ENCODE results near the gene ETS2. TPM values are rescaled to one million over a fixed set of nuclear protein-coding genes. Genes with fewer than 3 reads are reported as not detected.

ETS2 gene
- total and polyA plus RNA-seq, 2 donors, result 15.0 to 80.0 TPM

DNA sequence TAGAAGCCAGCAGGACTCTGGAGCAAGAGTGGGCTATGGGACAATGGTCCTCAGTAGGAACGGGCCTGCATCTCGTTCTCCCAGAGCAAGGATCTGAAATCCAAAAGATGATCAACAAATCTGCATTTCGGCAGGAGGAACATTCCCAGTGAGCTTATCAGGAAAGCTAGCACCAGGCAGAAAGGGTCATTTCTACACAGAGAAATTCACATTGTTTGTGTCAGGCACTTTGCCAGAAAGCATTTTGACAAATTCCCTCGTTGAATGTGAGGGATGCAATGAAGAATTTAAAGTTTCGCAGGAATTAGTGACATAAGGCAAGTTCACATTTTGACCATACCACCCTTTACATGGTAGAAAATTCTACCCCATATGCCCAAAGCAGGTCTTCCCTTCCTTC is 31.6 kb upstream of the ETS2 start:
- Histone ChIP-seq H3K4me1 (ENCODE audit: control insufficient read depth in 2 of 2, insufficient read depth in 2 of 2, low read length in 2 of 2) (peaks cover 0 to 10% of the 10 kb centered on the region in 2 donors), H3K9me3 (ENCODE audit: control insufficient read depth in 2 of 2, insufficient read depth in 1 of 2, low read length in 1 of 2) (no peaks in the 10 kb centered on the region), H3K27me3 (ENCODE audit: control insufficient read depth in 2 of 2, insufficient read depth in 1 of 2, low read length in 1 of 2) (no peaks in the 10 kb centered on the region), H3K27ac (ENCODE audit: low read depth in 1 of 2, low read length in 1 of 2) (no peak overlapping the region), H3K4me3 (ENCODE audit: low read length in 2 of 2) (no peak overlapping the region), H3K36me3 (ENCODE audit: control insufficient read depth in 2 of 2, insufficient read depth in 2 of 2, low read length in 1 of 2) (no peaks in the 10 kb centered on the region)
- 97% methylated on average over 5 of the region's 5 CpGs for WGBS
- no peak for DNase-seq (ENCODE audit: low read depth in 6 of 9, low spot score in 9 of 9)

DNA sequence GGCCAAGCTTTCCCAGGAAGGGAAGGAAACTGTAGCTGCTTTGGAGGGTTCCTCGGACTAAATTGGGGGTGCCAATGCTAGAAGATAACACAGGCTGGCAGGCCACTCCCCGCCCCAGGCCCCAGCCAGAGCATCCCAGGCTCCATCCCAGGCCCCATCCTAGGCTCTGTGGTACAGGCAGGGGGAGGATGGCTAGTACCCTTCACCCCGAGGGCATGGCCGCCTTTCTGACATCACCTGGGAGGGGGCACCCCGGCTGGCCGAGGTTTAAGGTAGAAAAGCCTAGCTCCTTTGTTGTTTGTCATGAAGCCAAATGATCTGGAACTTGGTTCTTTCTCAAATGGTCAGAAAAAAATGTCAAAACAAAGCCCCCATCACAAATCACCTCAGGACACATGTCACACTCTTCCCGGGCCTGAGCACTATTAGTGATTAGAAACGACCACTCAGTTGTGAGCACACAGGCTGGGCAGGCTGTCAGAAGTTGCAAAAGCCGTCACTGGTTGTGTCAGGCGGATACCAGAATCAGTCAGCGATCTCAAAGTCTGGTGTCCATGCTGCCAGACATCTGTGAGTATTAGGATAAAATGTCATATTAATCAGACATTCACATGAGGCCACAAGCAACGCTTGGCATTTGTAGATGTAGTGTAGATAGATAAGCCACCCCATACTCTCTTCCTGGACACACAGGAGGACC is 31.0 kb upstream of the ETS2 start:
- Histone ChIP-seq H3K27me3 (ENCODE audit: control insufficient read depth in 2 of 2, insufficient read depth in 1 of 2, low read length in 1 of 2) (no peaks in the 10 kb centered on the region), H3K36me3 (ENCODE audit: control insufficient read depth in 2 of 2, insufficient read depth in 2 of 2, low read length in 1 of 2) (no peaks in the 10 kb centered on the region), H3K9me3 (ENCODE audit: control insufficient read depth in 2 of 2, insufficient read depth in 1 of 2, low read length in 1 of 2) (no peaks in the 10 kb centered on the region), H3K4me1 (ENCODE audit: control insufficient read depth in 2 of 2, insufficient read depth in 2 of 2, low read length in 2 of 2) (peaks cover 0 to 5% of the 10 kb centered on the region in 2 donors), H3K27ac (ENCODE audit: low read depth in 1 of 2, low read length in 1 of 2) (no peak overlapping the region), H3K4me3 (ENCODE audit: low read length in 2 of 2) (no peak overlapping the region)
- WGBS, result 96% methylated on average over 12 of the region's 12 CpGs
- DNase-seq (ENCODE audit: low read depth in 6 of 9, low spot score in 9 of 9), result no peak

DNA sequence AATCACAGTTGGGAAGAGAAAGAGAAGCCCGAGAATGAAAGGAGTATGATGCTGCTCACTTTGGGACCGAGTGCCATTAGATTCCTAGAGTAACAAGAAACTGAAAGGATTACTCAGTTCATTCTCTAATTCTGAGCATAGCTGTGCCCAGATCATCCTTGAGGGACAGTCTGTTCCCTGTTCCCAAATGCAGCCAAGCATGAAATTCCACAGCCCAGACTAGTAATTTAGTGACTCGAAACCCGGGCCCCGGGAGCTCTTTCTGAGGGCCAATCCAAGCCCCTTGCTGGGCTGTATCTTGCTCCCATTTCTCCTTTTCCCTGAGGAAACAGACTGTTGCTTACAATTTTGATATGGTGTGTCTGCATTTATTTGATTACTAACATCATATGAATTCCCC is 30.0 kb upstream of the ETS2 start:
- H3K27ac ChIP-seq (ENCODE audit: low read depth in 1 of 2, low read length in 1 of 2), result no peak overlapping the region
- no peaks in the 10 kb centered on the region for H3K36me3 ChIP-seq (ENCODE audit: control insufficient read depth in 2 of 2, insufficient read depth in 2 of 2, low read length in 1 of 2)
- H3K4me3 ChIP-seq (ENCODE audit: low read length in 2 of 2), result no peak overlapping the region
- DNase-seq (ENCODE audit: low read depth in 6 of 9, low spot score in 9 of 9), result no peak
- peaks cover 0 to 5% of the 10 kb centered on the region in 2 donors for H3K4me1 ChIP-seq (ENCODE audit: control insufficient read depth in 2 of 2, insufficient read depth in 2 of 2, low read length in 2 of 2)
- H3K9me3 ChIP-seq (ENCODE audit: control insufficient read depth in 2 of 2, insufficient read depth in 1 of 2, low read length in 1 of 2), result no peaks in the 10 kb centered on the region
- no peaks in the 10 kb centered on the region for H3K27me3 ChIP-seq (ENCODE audit: control insufficient read depth in 2 of 2, insufficient read depth in 1 of 2, low read length in 1 of 2)
- WGBS, result 95% methylated on average over 5 of the region's 5 CpGs

DNA sequence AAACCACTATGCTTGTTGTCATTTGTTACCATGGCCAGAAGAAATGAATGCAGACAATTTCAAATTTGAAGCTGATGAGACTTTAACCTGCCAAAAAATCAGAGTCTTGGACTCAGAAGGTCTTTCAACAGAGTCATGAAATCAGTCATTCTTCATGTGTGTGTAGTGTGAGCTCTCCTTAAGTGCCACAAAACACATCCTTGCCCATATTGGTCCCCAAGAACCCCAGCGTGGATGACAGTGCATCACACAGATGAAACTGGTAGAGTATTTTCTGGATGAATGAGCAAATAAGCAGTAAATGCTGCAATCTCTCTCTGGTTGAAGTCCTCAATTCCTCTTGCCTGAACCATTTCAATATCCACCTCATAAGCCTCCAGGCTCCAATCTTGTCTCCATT is 28.7 kb upstream of the ETS2 start:
- WGBS, result 94% methylated on average over 1 of the region's 1 CpG
- no peaks in the 10 kb centered on the region for H3K27me3 ChIP-seq (ENCODE audit: control insufficient read depth in 2 of 2, insufficient read depth in 1 of 2, low read length in 1 of 2)
- H3K36me3 ChIP-seq (ENCODE audit: control insufficient read depth in 2 of 2, insufficient read depth in 2 of 2, low read length in 1 of 2), result no peaks in the 10 kb centered on the region
- H3K9me3 ChIP-seq (ENCODE audit: control insufficient read depth in 2 of 2, insufficient read depth in 1 of 2, low read length in 1 of 2), result peaks cover 0 to 4% of the 10 kb centered on the region in 2 donors
- no peak overlapping the region for H3K4me3 ChIP-seq (ENCODE audit: low read length in 2 of 2)
- H3K27ac ChIP-seq (ENCODE audit: low read depth in 1 of 2, low read length in 1 of 2), result no peak overlapping the region
- peaks cover 0 to 5% of the 10 kb centered on the region in 2 donors for H3K4me1 ChIP-seq (ENCODE audit: control insufficient read depth in 2 of 2, insufficient read depth in 2 of 2, low read length in 2 of 2)
- DNase-seq (ENCODE audit: low read depth in 6 of 9, low spot score in 9 of 9), result no peak

DNA sequence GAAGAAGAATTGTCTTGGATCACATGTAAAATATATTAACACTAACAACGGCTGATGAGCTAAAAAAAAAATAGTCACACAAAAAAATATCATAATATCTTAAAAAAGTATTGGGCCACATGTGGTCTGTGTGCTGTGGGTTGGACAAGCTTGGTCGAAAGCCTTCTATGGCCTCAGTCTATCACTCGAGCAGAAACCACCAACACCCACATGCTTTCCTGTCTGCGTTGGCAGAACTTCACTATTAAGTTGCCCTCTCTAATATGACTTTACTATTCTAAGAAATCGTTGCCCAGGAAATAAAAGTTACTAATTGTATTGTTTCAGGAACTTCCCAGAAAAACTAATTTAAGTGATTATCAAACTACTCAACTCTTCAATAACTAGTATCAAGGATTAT is 28.2 kb upstream of the ETS2 start:
- Histone ChIP-seq H3K36me3 (ENCODE audit: control insufficient read depth in 2 of 2, insufficient read depth in 2 of 2, low read length in 1 of 2) (no peaks in the 10 kb centered on the region), H3K4me1 (ENCODE audit: control insufficient read depth in 2 of 2, insufficient read depth in 2 of 2, low read length in 2 of 2) (peaks cover 0 to 5% of the 10 kb centered on the region in 2 donors), H3K4me3 (ENCODE audit: low read length in 2 of 2) (no peak overlapping the region), H3K27me3 (ENCODE audit: control insufficient read depth in 2 of 2, insufficient read depth in 1 of 2, low read length in 1 of 2) (no peaks in the 10 kb centered on the region), H3K27ac (ENCODE audit: low read depth in 1 of 2, low read length in 1 of 2) (no peak overlapping the region), H3K9me3 (ENCODE audit: control insufficient read depth in 2 of 2, insufficient read depth in 1 of 2, low read length in 1 of 2) (peaks cover 0 to 8% of the 10 kb centered on the region in 2 donors)
- DNase-seq (ENCODE audit: low read depth in 6 of 9, low spot score in 9 of 9), result no peak
- 8% methylated on average over 5 of the region's 5 CpGs for WGBS

DNA sequence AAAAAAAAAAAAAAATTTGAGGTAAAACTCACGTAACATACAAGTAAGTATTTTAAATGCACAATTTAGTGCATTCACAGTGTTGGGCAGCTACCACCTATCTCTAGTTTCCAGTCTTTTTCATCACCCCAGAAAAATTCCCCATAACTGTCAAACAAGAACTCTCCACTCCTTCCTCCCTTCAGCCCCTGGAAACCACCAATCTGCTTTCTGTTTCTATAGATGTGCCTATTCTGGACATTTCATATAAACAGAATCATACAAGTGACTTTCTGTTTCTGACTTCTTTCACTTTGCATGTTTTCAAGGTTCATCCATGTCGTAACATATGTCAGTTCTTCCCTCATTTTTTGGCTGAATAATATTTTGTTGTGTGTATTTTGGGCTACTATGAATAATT is 24.9 kb upstream of the ETS2 start:
- H3K27ac ChIP-seq (ENCODE audit: low read depth in 1 of 2, low read length in 1 of 2), result no peak overlapping the region
- 91% methylated on average over 2 of the region's 2 CpGs for WGBS
- H3K4me1 ChIP-seq (ENCODE audit: control insufficient read depth in 2 of 2, insufficient read depth in 2 of 2, low read length in 2 of 2), result no peaks in the 10 kb centered on the region
- no peaks in the 10 kb centered on the region for H3K27me3 ChIP-seq (ENCODE audit: control insufficient read depth in 2 of 2, insufficient read depth in 1 of 2, low read length in 1 of 2)
- DNase-seq (ENCODE audit: low read depth in 6 of 9, low spot score in 9 of 9), result peak in 1 of 9 donors; percentile 30
- no peaks in the 10 kb centered on the region for H3K36me3 ChIP-seq (ENCODE audit: control insufficient read depth in 2 of 2, insufficient read depth in 2 of 2, low read length in 1 of 2)
- H3K4me3 ChIP-seq (ENCODE audit: low read length in 2 of 2), result no peak overlapping the region
- H3K9me3 ChIP-seq (ENCODE audit: control insufficient read depth in 2 of 2, insufficient read depth in 1 of 2, low read length in 1 of 2), result peaks cover 0 to 12% of the 10 kb centered on the region in 2 donors

DNA sequence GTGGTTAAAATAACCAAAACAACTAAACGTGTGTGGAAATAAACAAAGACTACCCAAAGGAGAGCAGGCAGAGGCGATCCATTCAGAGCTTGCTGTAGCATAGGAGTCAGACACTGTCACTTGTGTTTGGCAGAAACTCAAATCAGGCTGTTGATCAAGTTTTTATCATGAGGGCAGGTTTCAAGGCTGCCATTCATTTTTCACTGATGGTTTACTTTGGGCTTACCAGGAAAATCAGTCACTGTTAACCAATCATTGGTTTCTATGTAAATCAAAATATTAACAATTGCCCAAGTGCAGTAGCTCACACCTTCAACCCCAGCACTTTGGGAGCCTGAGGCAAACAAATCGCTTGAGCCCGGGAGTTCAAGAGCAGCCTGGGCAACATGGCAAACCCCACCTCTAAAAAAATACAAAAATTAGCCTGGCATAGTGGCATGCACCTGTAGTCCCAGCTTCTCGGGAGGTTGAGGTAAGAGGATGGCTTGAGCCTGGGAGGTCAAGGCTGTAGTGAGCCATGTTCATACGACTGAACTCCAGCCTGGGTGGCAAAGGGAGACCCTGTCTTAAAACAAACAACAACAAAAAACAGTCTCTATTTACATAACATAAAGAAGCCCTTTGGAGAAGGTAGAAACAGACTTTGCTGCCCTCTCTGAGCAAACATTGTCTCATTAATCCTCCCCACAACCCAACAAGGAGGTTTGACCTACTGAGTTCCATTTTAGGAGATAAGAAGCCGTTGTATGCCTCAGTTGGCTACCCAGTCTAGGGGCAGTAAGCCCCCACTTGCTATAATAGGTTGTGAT is 21.1 kb upstream of the ETS2 start:
- Histone ChIP-seq H3K4me1 (ENCODE audit: control insufficient read depth in 2 of 2, insufficient read depth in 2 of 2, low read length in 2 of 2) (no peaks in the 10 kb centered on the region), H3K9me3 (ENCODE audit: control insufficient read depth in 2 of 2, insufficient read depth in 1 of 2, low read length in 1 of 2) (peaks cover 0 to 12% of the 10 kb centered on the region in 2 donors), H3K4me3 (ENCODE audit: low read length in 2 of 2) (no peak overlapping the region), H3K27me3 (ENCODE audit: control insufficient read depth in 2 of 2, insufficient read depth in 1 of 2, low read length in 1 of 2) (no peaks in the 10 kb centered on the region), H3K36me3 (ENCODE audit: control insufficient read depth in 2 of 2, insufficient read depth in 2 of 2, low read length in 1 of 2) (no peaks in the 10 kb centered on the region), H3K27ac (ENCODE audit: low read depth in 1 of 2, low read length in 1 of 2) (no peak overlapping the region)
- WGBS, result 90% methylated on average over 7 of the region's 7 CpGs
- DNase-seq (ENCODE audit: low read depth in 6 of 9, low spot score in 9 of 9), result no peak

DNA sequence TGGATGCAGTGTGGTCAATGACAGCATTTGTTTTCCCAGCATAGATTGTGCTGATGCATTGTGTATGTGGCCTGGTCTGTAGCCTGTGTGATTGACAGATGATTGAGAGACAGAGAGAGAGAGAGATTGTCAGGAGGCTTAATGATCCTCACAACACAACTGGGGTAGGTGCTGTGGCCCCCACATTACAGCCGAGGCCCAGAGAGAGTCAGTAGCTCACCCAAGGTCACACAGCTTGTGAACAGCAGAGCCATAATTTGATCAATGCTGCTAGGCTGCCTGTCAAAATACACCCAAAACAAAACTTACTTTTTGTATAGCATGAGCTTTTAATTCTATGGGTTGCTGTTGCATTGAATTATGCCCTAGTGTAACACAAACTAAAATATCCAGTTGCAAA is 20.2 kb upstream of the ETS2 start:
- no peaks in the 10 kb centered on the region for H3K27me3 ChIP-seq (ENCODE audit: control insufficient read depth in 2 of 2, insufficient read depth in 1 of 2, low read length in 1 of 2)
- no peak overlapping the region for H3K27ac ChIP-seq (ENCODE audit: low read depth in 1 of 2, low read length in 1 of 2)
- WGBS, result 100% methylated on average over 1 of the region's 1 CpG
- H3K36me3 ChIP-seq (ENCODE audit: control insufficient read depth in 2 of 2, insufficient read depth in 2 of 2, low read length in 1 of 2), result no peaks in the 10 kb centered on the region
- no peaks in the 10 kb centered on the region for H3K4me1 ChIP-seq (ENCODE audit: control insufficient read depth in 2 of 2, insufficient read depth in 2 of 2, low read length in 2 of 2)
- no peak for DNase-seq (ENCODE audit: low read depth in 6 of 9, low spot score in 9 of 9)
- no peak overlapping the region for H3K4me3 ChIP-seq (ENCODE audit: low read length in 2 of 2)
- H3K9me3 ChIP-seq (ENCODE audit: control insufficient read depth in 2 of 2, insufficient read depth in 1 of 2, low read length in 1 of 2), result peaks cover 0 to 12% of the 10 kb centered on the region in 2 donors

DNA sequence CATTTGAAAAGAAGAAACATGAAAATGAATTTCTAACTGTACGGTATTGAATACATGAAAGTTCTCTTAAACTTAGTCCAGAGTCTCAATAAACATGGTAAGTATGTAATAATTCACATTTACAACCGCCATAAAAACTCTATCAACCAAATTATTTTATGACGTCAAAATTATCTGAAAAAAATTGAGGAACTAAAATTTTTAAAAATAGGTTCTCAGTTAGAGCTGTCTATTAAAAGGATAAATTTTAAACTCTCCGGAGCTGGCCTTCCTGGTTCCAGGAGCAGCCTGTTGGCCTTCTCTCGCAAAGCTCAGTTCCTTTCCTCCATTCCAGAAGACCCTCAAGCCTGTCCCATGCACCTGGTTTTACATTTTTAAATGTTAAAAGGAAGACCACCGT is 18.7 kb upstream of the ETS2 start:
- no peak for DNase-seq (ENCODE audit: low read depth in 6 of 9, low spot score in 9 of 9)
- H3K36me3 ChIP-seq (ENCODE audit: control insufficient read depth in 2 of 2, insufficient read depth in 2 of 2, low read length in 1 of 2), result no peaks in the 10 kb centered on the region
- no peaks in the 10 kb centered on the region for H3K27me3 ChIP-seq (ENCODE audit: control insufficient read depth in 2 of 2, insufficient read depth in 1 of 2, low read length in 1 of 2)
- WGBS, result 71% methylated on average over 6 of the region's 6 CpGs
- H3K27ac ChIP-seq (ENCODE audit: low read depth in 1 of 2, low read length in 1 of 2), result no peak overlapping the region
- H3K4me1 ChIP-seq (ENCODE audit: control insufficient read depth in 2 of 2, insufficient read depth in 2 of 2, low read length in 2 of 2), result no peaks in the 10 kb centered on the region
- H3K9me3 ChIP-seq (ENCODE audit: control insufficient read depth in 2 of 2, insufficient read depth in 1 of 2, low read length in 1 of 2), result peaks cover 0 to 8% of the 10 kb centered on the region in 2 donors
- no peak overlapping the region for H3K4me3 ChIP-seq (ENCODE audit: low read length in 2 of 2)

Measured in thymus (tissue), 11 donors.